ENCODE results near the gene PTPRZ1. TPM values are rescaled to one million over a fixed set of nuclear protein-coding genes. Genes with fewer than 3 reads are reported as not detected.

PTPRZ1 gene
- total and polyA plus RNA-seq, 2 of the 4 experiments (the other 2 are of a cell fraction), result not detected

- H3K18ac ChIP-seq (ENCODE audit: low read depth, low read length), result no peak overlapping the region
- no peak for ATAC-seq (ENCODE audit: low read depth)
- H2AFZ ChIP-seq (replicated peaks; ENCODE audit: low read length, poor library complexity), result no peak overlapping the region
- no peaks in the 10 kb centered on the region for H3K27me3 ChIP-seq (ENCODE audit: control insufficient read depth, insufficient read depth, low read length)
- BruUV-seq (replicated peaks), result no TSS peak
- H4K5ac ChIP-seq (ENCODE audit: low read depth, low read length), result no peak overlapping the region
- no peak overlapping the region for H3K56ac ChIP-seq (ENCODE audit: extremely low read depth, insufficient read depth, low read length)
- no peaks in the 10 kb centered on the region for H3K9me1 ChIP-seq (ENCODE audit: insufficient read depth, low read length)
- TF ChIP-seq MAFK (IDR thresholded peaks at IDR 0.05; ENCODE audit: low read depth, low read length), result no peak
- TF ChIP-seq NFE2L2 (IDR thresholded peaks at IDR 0.05; ENCODE audit: low read depth, low read length), result no peak
- TF ChIP-seq FOS (IDR thresholded peaks at IDR 0.05; ENCODE audit: low read depth, low read length), result no peak
- TF ChIP-seq CEBPB (IDR thresholded peaks at IDR 0.05; ENCODE audit: low read depth, low read length), result no peak
- TF ChIP-seq ELK1 (IDR thresholded peaks at IDR 0.05; ENCODE audit: borderline replicate concordance, low read depth, low read length), result no peak
- TF ChIP-seq, protein P1, sequence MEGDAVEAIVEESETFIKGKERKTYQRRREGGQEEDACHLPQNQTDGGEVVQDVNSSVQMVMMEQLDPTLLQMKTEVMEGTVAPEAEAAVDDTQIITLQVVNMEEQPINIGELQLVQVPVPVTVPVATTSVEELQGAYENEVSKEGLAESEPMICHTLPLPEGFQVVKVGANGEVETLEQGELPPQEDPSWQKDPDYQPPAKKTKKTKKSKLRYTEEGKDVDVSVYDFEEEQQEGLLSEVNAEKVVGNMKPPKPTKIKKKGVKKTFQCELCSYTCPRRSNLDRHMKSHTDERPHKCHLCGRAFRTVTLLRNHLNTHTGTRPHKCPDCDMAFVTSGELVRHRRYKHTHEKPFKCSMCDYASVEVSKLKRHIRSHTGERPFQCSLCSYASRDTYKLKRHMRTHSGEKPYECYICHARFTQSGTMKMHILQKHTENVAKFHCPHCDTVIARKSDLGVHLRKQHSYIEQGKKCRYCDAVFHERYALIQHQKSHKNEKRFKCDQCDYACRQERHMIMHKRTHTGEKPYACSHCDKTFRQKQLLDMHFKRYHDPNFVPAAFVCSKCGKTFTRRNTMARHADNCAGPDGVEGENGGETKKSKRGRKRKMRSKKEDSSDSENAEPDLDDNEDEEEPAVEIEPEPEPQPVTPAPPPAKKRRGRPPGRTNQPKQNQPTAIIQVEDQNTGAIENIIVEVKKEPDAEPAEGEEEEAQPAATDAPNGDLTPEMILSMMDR (conservative IDR thresholded peaks at IDR 0.05; ENCODE audit: low read depth, low read length), result no peak
- no peak for TF ChIP-seq CHD1 (IDR thresholded peaks at IDR 0.05; ENCODE audit: low read depth, low read length)
- TF ChIP-seq RFX5 (IDR thresholded peaks at IDR 0.05; ENCODE audit: low read depth, low read length), result no peak
- no peak for TF ChIP-seq BHLHE40 (IDR thresholded peaks at IDR 0.05; ENCODE audit: low read depth, low read length)
- no peak for TF ChIP-seq POLR2A (IDR thresholded peaks at IDR 0.05; ENCODE audit: low read depth, low read length)
- WGBS, 2 experiments (ENCODE audit: extremely low coverage in 2 of 2, insufficient read length in 1 of 2), result no CpG with 5 or more reads among the region's 4 CpGs
- no peak overlapping the region for H3K23ac ChIP-seq (ENCODE audit: low read depth, low read length)
- dilution Hi-C loops (cut with HindIII; ENCODE audit: low sequenced_read_pairs, unreplicated experiment) (no loop called here), intact Hi-C loops (cut with micrococcal nuclease) (no loop called here), in situ Hi-C loops (cut with MboI; ENCODE audit: low sequenced_read_pairs) (no loop called here)
- H2BK15ac ChIP-seq (ENCODE audit: low read depth, low read length), result no peak overlapping the region
- no peak overlapping the region for H3K27ac ChIP-seq (ENCODE audit: insufficient read depth, low read length)
- ChIA-PET POLR2A (ENCODE audit: unreplicated experiment) (no interaction called here), CTCF (interaction anchor here (0.6 kb wide), 1 partner anchor 50 kb away, joined by 3 read pairs; no protein-coding TSS in a partner anchor)
- H3K14ac ChIP-seq (replicated peaks; ENCODE audit: low read depth, low read length), result no peak overlapping the region
- no peak overlapping the region for H3K9ac ChIP-seq (ENCODE audit: low read depth, low read length)
- H2AK9ac ChIP-seq (replicated peaks; ENCODE audit: low read depth, low read length, poor library complexity), result no peak overlapping the region
- no peak overlapping the region for H2BK5ac ChIP-seq (ENCODE audit: low read depth, low read length, poor library complexity, severe bottlenecking)
- H3K79me1 ChIP-seq (ENCODE audit: low read depth in 1 of 2, low read length in 2 of 2), result no peaks in the 10 kb centered on the region
- H3K4me1 ChIP-seq (ENCODE audit: control insufficient read depth, insufficient read depth, low read length), result no peaks in the 10 kb centered on the region
- DNase-seq, result no peak
- H4K20me1 ChIP-seq (ENCODE audit: insufficient read depth, low read length), result no peaks in the 10 kb centered on the region
- H3K36me3 ChIP-seq (ENCODE audit: control insufficient read depth, insufficient read depth, low read length), result no peaks in the 10 kb centered on the region
- no peak overlapping the region for H4K91ac ChIP-seq (ENCODE audit: insufficient read depth, low read depth, low read length)
- H4K8ac ChIP-seq (ENCODE audit: low read depth in 2 of 2, low read length in 2 of 2), result no peak overlapping the region
- no peak overlapping the region for H2BK120ac ChIP-seq (ENCODE audit: low read depth, low read length)
- H3K4ac ChIP-seq (ENCODE audit: low read depth, low read length), result no peak overlapping the region
- no peak overlapping the region for H2BK20ac ChIP-seq (ENCODE audit: low read depth, low read length)
- H3K4me2 ChIP-seq (ENCODE audit: low read depth, low read length), result no peak overlapping the region
- no peaks in the 10 kb centered on the region for H3K9me3 ChIP-seq (ENCODE audit: control insufficient read depth, insufficient read depth, low read length)
- H2AK5ac ChIP-seq (ENCODE audit: low read depth, low read length), result no peak overlapping the region
- no peak overlapping the region for H3K4me3 ChIP-seq (ENCODE audit: insufficient read depth, low read depth, low read length)
Observed at GRCh38 chr7:122064971-122065370, 192.0 kb downstream of the PTPRZ1 start.
